IMR-90 (cell line): ENCODE data around the gene DMD. TPM values are rescaled to one million over a fixed set of nuclear protein-coding genes. Genes with fewer than 3 reads are reported as not detected.

Source experiments
- ATAC-seq: fragments of 200-7000 bp; cut with Tn5 transposase; 2 replicates; pipeline ENCODE4 v1.9.1; 2020; ENCODE audit warnings: low read depth, mild to moderate bottlenecking, moderate library complexity
- BruUV-seq: library from RNA; stranded (reverse); fragments of 400-500 nt; replicated peaks from 2 replicates; lab custom pipeline; 2021; lab: Mats Ljungman, UMichigan
- CTCF ChIA-PET: fragments of 300-600 bp; formaldehyde crosslinking; extraction: SDS; loops from one replicate; lab custom pipeline; 2021; ENCODE audit warnings: antibody characterized with exemption; lab: Yijun Ruan, JAX
- POLR2A ChIA-PET: fragments of 300-600 bp; sonication (Branson Sonifier 250); formaldehyde crosslinking; loops from one replicate; lab custom pipeline; 2022; ENCODE audit warnings: antibody characterized with exemption; ENCODE audit not compliant: unreplicated experiment; lab: Charles Lee
- DNase-seq: peaks from one replicate; pipeline ENCODE4 v3.0.0; 2013
- H2AFZ ChIP-seq: replicated peaks from 2 replicates; pipeline ENCODE3; 2013; ENCODE audit warnings: low read length, mild to moderate bottlenecking; ENCODE audit not compliant: poor library complexity
- H2AK5ac ChIP-seq: 2 replicates; pipeline ENCODE4 v1.6.1; 2013; ENCODE audit warnings: low read depth, low read length, inconsistent platforms
- H2AK9ac ChIP-seq: replicated peaks from 2 replicates; pipeline ENCODE3; 2013; ENCODE audit warnings: mild to moderate bottlenecking, low read depth, low read length, moderate library complexity; ENCODE audit not compliant: poor library complexity
- H2BK120ac ChIP-seq: 2 replicates; pipeline ENCODE4 v1.6.1; 2013; ENCODE audit warnings: low read depth, low read length, inconsistent platforms
- H2BK15ac ChIP-seq: 3 replicates; pipeline ENCODE4 v1.6.1; 2013; ENCODE audit warnings: low read depth, low read length, inconsistent platforms
- H2BK20ac ChIP-seq: 2 replicates; pipeline ENCODE4 v1.6.1; 2013; ENCODE audit warnings: low read depth, mild to moderate bottlenecking, inconsistent platforms, low read length, moderate library complexity
- H2BK5ac ChIP-seq: 2 replicates; pipeline ENCODE4 v1.6.1; 2013; ENCODE audit warnings: mild to moderate bottlenecking, low read depth, low read length, inconsistent platforms; ENCODE audit not compliant: poor library complexity, severe bottlenecking
- H3K14ac ChIP-seq: replicated peaks from 2 replicates; pipeline ENCODE4 v1.6.1; 2013; ENCODE audit warnings: low read depth, low read length, inconsistent platforms
- H3K18ac ChIP-seq: 2 replicates; pipeline ENCODE4 v1.6.1; 2013; ENCODE audit warnings: low read depth, low read length, control low read depth
- H3K23ac ChIP-seq: 2 replicates; pipeline ENCODE4 v1.6.1; 2013; ENCODE audit warnings: low read depth, low read length, inconsistent platforms
- H3K27ac ChIP-seq: 2 replicates; pipeline ENCODE4 v1.5.1; 2013; ENCODE audit warnings: mild to moderate bottlenecking, control low read depth, low read length; ENCODE audit not compliant: insufficient read depth
- H3K27me3 ChIP-seq: 2 replicates; pipeline ENCODE4 v1.6.1; 2013; ENCODE audit warnings: low read length; ENCODE audit not compliant: control insufficient read depth, insufficient read depth
- H3K36me3 ChIP-seq: 2 replicates; pipeline ENCODE4 v1.6.1; 2013; ENCODE audit warnings: low read length, mixed read lengths; ENCODE audit not compliant: control insufficient read depth, insufficient read depth
- H3K4ac ChIP-seq: 2 replicates; pipeline ENCODE4 v1.6.1; 2013; ENCODE audit warnings: low read depth, low read length, inconsistent platforms
- H3K4me1 ChIP-seq: 2 replicates; pipeline ENCODE4 v1.6.1; 2013; ENCODE audit warnings: low read length, mixed read lengths; ENCODE audit not compliant: control insufficient read depth, insufficient read depth
- H3K4me2 ChIP-seq: 2 replicates; pipeline ENCODE4 v1.6.1; 2013; ENCODE audit warnings: low read depth, mild to moderate bottlenecking, control low read depth, low read length, moderate library complexity
- H3K4me3 ChIP-seq: 2 replicates; pipeline ENCODE4 v1.5.1; 2013; ENCODE audit warnings: low read depth, mild to moderate bottlenecking, control low read depth, low read length, moderate library complexity; ENCODE audit not compliant: insufficient read depth
- H3K56ac ChIP-seq: 2 replicates; pipeline ENCODE4 v1.6.1; 2013; ENCODE audit warnings: low read length, inconsistent platforms; ENCODE audit not compliant: insufficient read depth; ENCODE audit errors: extremely low read depth
- H3K79me1 ChIP-seq, 2 experiments: 2 replicates each; pipeline ENCODE4 v1.6.1; 2013; ENCODE audit warnings: low read length in 2 of 2, inconsistent platforms in 1 of 2, low read depth in 1 of 2
- H3K9ac ChIP-seq: 2 replicates; pipeline ENCODE4 v1.6.1; 2013; ENCODE audit warnings: low read depth, low read length, control low read depth
- H3K9me1 ChIP-seq: 2 replicates; pipeline ENCODE4 v1.6.1; 2013; ENCODE audit warnings: low read length, inconsistent platforms; ENCODE audit not compliant: insufficient read depth
- H3K9me3 ChIP-seq: 2 replicates; pipeline ENCODE4 v1.6.1; 2013; ENCODE audit warnings: low read length; ENCODE audit not compliant: control insufficient read depth, insufficient read depth
- H4K20me1 ChIP-seq: 2 replicates; pipeline ENCODE4 v1.6.1; 2013; ENCODE audit warnings: low read length, inconsistent platforms; ENCODE audit not compliant: insufficient read depth
- H4K5ac ChIP-seq: 2 replicates; pipeline ENCODE4 v1.6.1; 2013; ENCODE audit warnings: mild to moderate bottlenecking, low read depth, low read length, control low read depth
- H4K8ac ChIP-seq, 2 experiments: 2 replicates each; pipeline ENCODE4 v1.6.1; 2013; ENCODE audit warnings: low read depth in 2 of 2, low read length in 2 of 2, control low read depth in 1 of 2, inconsistent platforms in 1 of 2
- H4K91ac ChIP-seq: 2 replicates; pipeline ENCODE4 v1.6.1; 2013; ENCODE audit warnings: low read depth, low read length, inconsistent platforms; ENCODE audit not compliant: insufficient read depth
- CTCF ChIP-seq: conservative IDR thresholded peaks from 2 replicates; pipeline ENCODE4 v1.5.1; 2012; ENCODE audit warnings: mild to moderate bottlenecking, low read depth, low read length, improper control_type of control experiment
- NFE2L2 ChIP-seq: fragments of 150-350 bp; IDR thresholded peaks from 2 replicates; pipeline ENCODE4 v1.6.1; 2016; ENCODE audit warnings: low read depth, mild to moderate bottlenecking, low read length
- WGBS, 2 experiments: methylation state at CpG; one replicate each; pipeline versions ENCODE4 v1.1.5 to v1.1.7; 2013; ENCODE audit warnings: missing lambda C conversion rate in 2 of 2; ENCODE audit not compliant: insufficient read length in 1 of 2; ENCODE audit errors: extremely low coverage in 2 of 2; 5-methylcytosine and 5-hydroxymethylcytosine counted together
- dilution Hi-C: fragments of 300-500 bp; cut with HindIII; formaldehyde crosslinking; loops from one replicate; pipeline ENCODE4 v1.14.3; 2018; ENCODE audit warnings: low sequenced_read_pairs; ENCODE audit not compliant: unreplicated experiment
- in situ Hi-C: fragments of 300-500 bp; cut with MboI; formaldehyde crosslinking; loops from 3 replicates; pipeline ENCODE4 v1.14.3; 2019; ENCODE audit warnings: low sequenced_read_pairs, inconsistent platforms, mixed read lengths
- intact Hi-C: fragments of 100-400 bp; cut with micrococcal nuclease; formaldehyde crosslinking; loops from 2 replicates; pipeline ENCODE4 v1.10.0; 2022
- polyA plus RNA-seq, 3 experiments: library from polyadenylated mRNA; depleted of rRNA; stranded (reverse); fragments of >200 nt; gene quantifications; 2 replicates each; pipeline ENCODE4 v1.2.3, GENCODE V29; 2012; ENCODE audit warnings: low replicate concordance in 1 of 3
- total RNA-seq: library from RNA; depleted of rRNA; stranded (reverse); fragments of >200 nt; gene quantifications from 2 replicates; pipeline ENCODE4 v1.2.3, GENCODE V29; 2012

Gene DMD
- total and polyA plus RNA-seq, 2 of the 4 experiments (the other 2 are of a cell fraction), result 6.6 to 11.8 TPM

GRCh38 chrX:31355206-31355955 lies 1856.0 kb downstream of the DMD start:
- H2BK15ac ChIP-seq, result no peak overlapping the region
- no peak overlapping the region for H3K14ac ChIP-seq
- no CpG with 5 or more reads among the region's 6 CpGs for WGBS, 2 experiments
- ChIA-PET CTCF (no interaction called here), POLR2A (no interaction called here)
- TF ChIP-seq CTCF (no peak), NFE2L2 (no peak)
- H4K91ac ChIP-seq, result no peak overlapping the region
- intact Hi-C loops, result no loop called here
- no peak overlapping the region for H2BK5ac ChIP-seq
- H3K4me2 ChIP-seq, result no peak overlapping the region
- dilution Hi-C loops, result no loop called here
- H3K4me3 ChIP-seq, result no peak overlapping the region
- H3K9me1 ChIP-seq, result no peaks in the 10 kb centered on the region
- ATAC-seq, result no peak
- H3K27ac ChIP-seq, result no peak overlapping the region
- no peak overlapping the region for H3K4ac ChIP-seq
- H3K79me1 ChIP-seq, result no peaks in the 10 kb centered on the region
- H2BK120ac ChIP-seq, result no peak overlapping the region
- H3K23ac ChIP-seq, result no peak overlapping the region
- H2BK20ac ChIP-seq, result no peak overlapping the region
- H2AK5ac ChIP-seq, result no peak overlapping the region
- H3K36me3 ChIP-seq, result no peaks in the 10 kb centered on the region
- no peak overlapping the region for H3K18ac ChIP-seq
- BruUV-seq, result no TSS peak
- H4K20me1 ChIP-seq, result no peaks in the 10 kb centered on the region
- H3K4me1 ChIP-seq, result no peaks in the 10 kb centered on the region
- in situ Hi-C loops, result no loop called here
- H3K56ac ChIP-seq, result no peak overlapping the region
- no peak overlapping the region for H3K9ac ChIP-seq
- H3K9me3 ChIP-seq, result no peaks in the 10 kb centered on the region
- no peak overlapping the region for H4K5ac ChIP-seq
- H3K27me3 ChIP-seq, result no peaks in the 10 kb centered on the region
- H2AK9ac ChIP-seq, result no peak overlapping the region
- H2AFZ ChIP-seq, result no peak overlapping the region
- no peak for DNase-seq
- H4K8ac ChIP-seq, result no peak overlapping the region
